Mucosa of rectum (tissue), 2 donors: ENCODE measurements around the gene SEC24C.
A peak's percentile ranks its signal among the peaks of the same experiment; 100 is the strongest.

ENCODE experiments used
- H3K27ac ChIP-seq, 2 donors: one replicate each; pipeline ENCODE4 v1.7.0; 2013; ENCODE audit warnings: inconsistent platforms in 2 of 2, low read depth in 2 of 2, low read length in 2 of 2
- H3K27me3 ChIP-seq, 2 donors: one replicate each; pipeline ENCODE4 v1.7.0; 2013; ENCODE audit warnings: low read length in 2 of 2; ENCODE audit not compliant: control insufficient read depth in 2 of 2, insufficient read depth in 2 of 2
- H3K36me3 ChIP-seq, 2 donors: one replicate each; pipeline ENCODE4 v1.7.0; 2013; ENCODE audit warnings: low read length in 2 of 2; ENCODE audit not compliant: control insufficient read depth in 2 of 2, insufficient read depth in 2 of 2
- H3K4me1 ChIP-seq, 2 donors: one replicate each; pipeline ENCODE4 v1.7.0; 2013; ENCODE audit warnings: low read length in 2 of 2, mild to moderate bottlenecking in 1 of 2; ENCODE audit not compliant: control insufficient read depth in 2 of 2, insufficient read depth in 2 of 2
- H3K4me3 ChIP-seq, 2 donors: one replicate each; pipeline ENCODE4 v1.7.0; 2013; ENCODE audit warnings: low read length in 2 of 2
- H3K9ac ChIP-seq, 2 donors: one replicate each; pipeline ENCODE4 v1.7.0; 2013; ENCODE audit warnings: low read length in 2 of 2, low read depth in 1 of 2, mild to moderate bottlenecking in 1 of 2
- H3K9me3 ChIP-seq, 2 donors: one replicate each; pipeline ENCODE4 v1.7.0; 2013; ENCODE audit warnings: low read length in 2 of 2; ENCODE audit not compliant: control insufficient read depth in 2 of 2
- donor health status: healthy.
- donor health status: Normal muscosa, but diverticular disease.

The SEC24C gene

DNA sequence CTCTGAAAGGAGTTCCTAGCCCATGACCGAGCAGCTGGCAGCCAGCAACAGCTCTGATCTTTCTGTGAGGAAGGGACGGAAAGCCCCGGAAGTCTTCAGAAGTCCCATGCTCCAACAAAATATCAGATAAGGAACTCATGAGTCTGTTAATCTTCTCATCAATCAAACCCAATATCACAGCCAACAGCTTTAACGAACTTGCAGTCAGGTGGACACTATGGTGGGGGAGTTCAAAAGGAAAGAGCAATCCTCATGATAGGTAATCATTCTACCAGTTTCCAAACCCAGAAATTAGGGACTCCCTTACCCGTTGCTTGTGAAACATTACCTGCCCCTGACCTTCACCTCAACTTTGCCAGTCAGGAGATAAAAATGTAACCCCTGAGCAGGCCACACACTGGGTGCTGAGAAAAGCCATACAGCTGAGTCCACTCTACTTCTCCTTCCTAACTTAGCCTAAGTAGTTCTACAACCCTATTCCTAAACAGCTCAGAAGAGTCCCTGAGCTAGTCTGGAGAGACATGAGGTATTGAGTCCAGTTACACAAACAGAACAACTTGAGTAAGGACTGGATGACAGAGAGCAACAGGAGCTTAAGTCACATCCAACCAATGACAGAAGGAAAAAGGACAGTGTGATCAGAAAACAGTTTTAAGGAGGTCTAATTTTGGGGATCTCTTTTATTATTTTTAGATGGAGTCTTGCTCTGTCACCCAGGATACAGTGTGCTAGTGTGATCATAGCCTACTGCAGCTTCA, 65.1 kb downstream of the SEC24C start:
- Histone ChIP-seq H3K27me3 (no peaks in the 10 kb centered on the region), H3K27ac (no peak overlapping the region), H3K9ac (no peak overlapping the region), H3K4me3 (no peak overlapping the region), H3K9me3 (no peaks in the 10 kb centered on the region), H3K4me1 (peaks cover 3 to 5% of the 10 kb centered on the region in 2 donors), H3K36me3 (peaks cover 43 to 44% of the 10 kb centered on the region in 2 donors)

DNA sequence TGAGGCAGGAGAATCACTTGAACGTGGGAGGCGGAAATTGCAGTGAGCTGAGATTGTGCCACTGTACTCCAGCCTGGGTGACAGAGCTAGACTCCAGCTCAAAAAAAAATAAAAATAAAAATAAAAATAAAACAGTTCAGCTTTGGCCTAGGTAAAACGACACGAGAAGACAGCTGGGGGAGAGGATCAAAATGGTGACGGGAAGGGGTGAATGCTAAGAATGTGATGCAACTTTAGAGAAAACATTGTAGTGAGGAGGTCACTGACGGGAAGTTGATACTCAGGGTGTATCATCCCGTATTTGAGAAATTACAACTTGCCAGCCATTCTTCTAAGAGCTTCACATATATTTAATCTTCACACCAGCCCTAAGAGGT, 66.2 kb downstream of the SEC24C start:
- Histone ChIP-seq H3K27me3 (no peaks in the 10 kb centered on the region), H3K4me1 (peaks cover 3 to 5% of the 10 kb centered on the region in 2 donors), H3K9me3 (no peaks in the 10 kb centered on the region), H3K36me3 (peaks cover 47 to 51% of the 10 kb centered on the region in 2 donors), H3K4me3 (peak overlapping the region; percentile 79 to 80), H3K9ac (peak overlapping the region; percentile 72 to 82), H3K27ac (peak overlapping the region in 1 of 2 donors; percentile 85)

DNA sequence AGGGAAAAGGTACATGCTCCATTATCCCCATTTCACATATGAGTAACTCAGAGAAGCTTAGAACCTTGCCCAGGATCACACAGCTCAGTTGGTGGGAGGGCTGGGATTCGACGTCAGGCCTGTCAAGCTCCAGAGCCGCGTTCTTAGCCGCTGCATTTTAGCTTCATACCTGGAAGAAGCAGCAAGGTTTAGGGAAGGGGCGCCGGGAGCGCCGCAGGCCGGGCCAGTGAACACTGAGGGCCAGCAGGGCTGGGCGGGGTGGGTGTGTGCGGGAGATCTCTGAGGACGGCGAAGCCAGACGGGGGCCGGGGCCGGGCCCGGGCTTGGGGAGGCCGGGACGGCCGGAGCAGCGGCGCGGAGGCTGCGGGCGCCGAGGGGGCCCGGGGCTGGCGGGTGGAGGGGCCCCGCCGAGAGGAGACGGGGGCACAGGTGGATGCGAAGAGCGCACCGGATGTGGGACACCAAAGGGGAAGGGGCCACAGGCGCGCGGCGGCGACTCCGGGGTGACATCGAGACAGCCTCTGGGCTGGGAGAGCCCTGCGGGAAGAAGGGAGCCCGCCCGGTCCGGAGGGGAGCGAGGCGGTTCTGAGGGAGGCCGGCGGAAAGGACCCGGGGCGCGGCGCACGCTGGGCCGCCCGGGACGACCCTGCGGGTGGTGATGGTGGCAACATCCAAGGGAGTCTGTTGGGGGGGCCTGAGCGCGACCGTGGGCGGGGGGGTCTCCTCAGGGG, 66.7 kb downstream of the SEC24C start:
- peak overlapping the region; percentile 76 to 85 for H3K27ac ChIP-seq
- H3K4me1 ChIP-seq, result peaks cover 3 to 5% of the 10 kb centered on the region in 2 donors
- peak overlapping the region; percentile 79 to 80 for H3K4me3 ChIP-seq
- peak overlapping the region; percentile 72 to 82 for H3K9ac ChIP-seq
- H3K36me3 ChIP-seq, result peaks cover 46% of the 10 kb centered on the region in 2 donors
- H3K27me3 ChIP-seq, result no peaks in the 10 kb centered on the region
- no peaks in the 10 kb centered on the region for H3K9me3 ChIP-seq

DNA sequence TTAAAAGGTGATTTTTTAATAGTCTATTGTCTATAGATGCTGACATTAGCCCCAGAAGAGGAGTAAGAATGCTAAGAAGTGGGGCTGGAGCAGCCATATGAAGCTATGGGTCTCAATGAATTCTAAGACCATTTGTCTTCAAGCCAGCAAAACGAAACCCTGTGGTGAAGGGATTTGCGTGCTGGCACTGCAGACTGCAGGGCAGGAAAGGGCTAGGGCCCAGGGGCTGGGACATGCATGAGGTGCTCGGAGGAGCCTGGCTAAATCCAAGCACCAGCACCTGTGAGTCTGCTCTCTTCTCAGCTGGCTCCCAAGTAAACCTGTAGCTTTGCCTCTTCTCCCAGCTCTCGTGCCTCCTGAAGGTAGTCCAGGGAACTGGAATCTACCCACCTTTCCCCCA, 68.5 kb downstream of the SEC24C start:
- Histone ChIP-seq H3K36me3 (peaks cover 37 to 42% of the 10 kb centered on the region in 2 donors), H3K9ac (no peak overlapping the region), H3K27me3 (no peaks in the 10 kb centered on the region), H3K9me3 (no peaks in the 10 kb centered on the region), H3K4me1 (peaks cover 3 to 5% of the 10 kb centered on the region in 2 donors), H3K4me3 (no peak overlapping the region), H3K27ac (no peak overlapping the region)

DNA sequence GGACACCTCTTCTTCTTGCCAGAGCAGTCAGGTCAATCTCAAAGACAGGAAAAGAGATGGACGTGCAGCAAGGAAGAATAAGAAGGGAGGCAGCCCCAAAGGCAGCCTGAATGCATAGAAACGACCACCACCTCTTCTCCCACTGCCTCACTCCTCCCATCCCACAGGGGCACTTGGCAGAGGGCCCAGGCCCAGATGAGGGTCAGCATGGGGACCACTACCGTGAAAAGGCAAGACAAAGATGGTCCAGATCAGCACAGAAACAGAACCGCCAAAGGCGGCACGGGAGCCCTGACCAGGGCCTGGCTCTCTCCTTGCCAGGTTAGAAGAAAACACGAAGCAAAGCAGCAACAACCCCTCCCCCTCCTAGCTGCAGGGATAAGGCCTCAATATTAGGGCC, 69.2 kb downstream of the SEC24C start:
- Histone ChIP-seq H3K36me3 (peaks cover 31 to 41% of the 10 kb centered on the region in 2 donors), H3K4me3 (no peak overlapping the region)

DNA sequence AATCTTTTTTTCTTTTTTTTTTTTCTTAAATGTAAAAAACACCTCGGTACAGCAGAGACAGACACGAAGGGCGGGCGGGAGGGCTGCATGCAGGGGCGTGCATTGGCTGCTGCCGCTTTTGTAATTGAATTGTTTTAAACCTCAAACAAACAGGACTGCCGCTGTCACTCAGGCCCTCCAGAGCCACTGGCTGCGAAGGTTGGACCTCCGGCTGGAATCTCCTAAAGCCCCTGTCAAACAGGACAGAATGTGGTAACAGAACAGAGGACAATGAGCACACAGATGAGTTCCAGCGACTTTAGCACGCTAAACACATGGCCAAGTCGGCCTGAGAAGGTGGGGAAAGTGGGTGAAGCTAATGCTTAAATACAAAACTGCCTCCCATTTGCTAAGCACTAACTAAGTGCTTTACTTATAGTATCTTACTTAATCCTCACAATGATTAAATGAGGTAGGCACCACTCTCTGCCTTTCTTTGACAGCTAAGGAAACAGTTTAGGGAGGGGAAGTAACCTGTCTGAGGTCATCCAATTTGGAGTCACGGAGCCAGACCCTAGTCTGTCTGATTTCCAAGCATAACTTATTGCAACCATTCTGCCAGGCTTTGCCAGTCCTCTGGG, 70.2 kb downstream of the SEC24C start:
- Histone ChIP-seq H3K9me3 (no peaks in the 10 kb centered on the region), H3K4me1 (peaks cover 5 to 6% of the 10 kb centered on the region in 2 donors), H3K36me3 (peaks cover 28 to 38% of the 10 kb centered on the region in 2 donors), H3K27ac (no peak overlapping the region), H3K9ac (no peak overlapping the region), H3K4me3 (no peak overlapping the region), H3K27me3 (no peaks in the 10 kb centered on the region)

More for the DNA sequence above, 69.2 kb downstream of the SEC24C start:
- H3K4me1 ChIP-seq, result peaks cover 3 to 5% of the 10 kb centered on the region in 2 donors
- no peaks in the 10 kb centered on the region for H3K27me3 ChIP-seq
- no peak overlapping the region for H3K27ac ChIP-seq
- no peak overlapping the region for H3K9ac ChIP-seq
- no peaks in the 10 kb centered on the region for H3K9me3 ChIP-seq

DNA sequence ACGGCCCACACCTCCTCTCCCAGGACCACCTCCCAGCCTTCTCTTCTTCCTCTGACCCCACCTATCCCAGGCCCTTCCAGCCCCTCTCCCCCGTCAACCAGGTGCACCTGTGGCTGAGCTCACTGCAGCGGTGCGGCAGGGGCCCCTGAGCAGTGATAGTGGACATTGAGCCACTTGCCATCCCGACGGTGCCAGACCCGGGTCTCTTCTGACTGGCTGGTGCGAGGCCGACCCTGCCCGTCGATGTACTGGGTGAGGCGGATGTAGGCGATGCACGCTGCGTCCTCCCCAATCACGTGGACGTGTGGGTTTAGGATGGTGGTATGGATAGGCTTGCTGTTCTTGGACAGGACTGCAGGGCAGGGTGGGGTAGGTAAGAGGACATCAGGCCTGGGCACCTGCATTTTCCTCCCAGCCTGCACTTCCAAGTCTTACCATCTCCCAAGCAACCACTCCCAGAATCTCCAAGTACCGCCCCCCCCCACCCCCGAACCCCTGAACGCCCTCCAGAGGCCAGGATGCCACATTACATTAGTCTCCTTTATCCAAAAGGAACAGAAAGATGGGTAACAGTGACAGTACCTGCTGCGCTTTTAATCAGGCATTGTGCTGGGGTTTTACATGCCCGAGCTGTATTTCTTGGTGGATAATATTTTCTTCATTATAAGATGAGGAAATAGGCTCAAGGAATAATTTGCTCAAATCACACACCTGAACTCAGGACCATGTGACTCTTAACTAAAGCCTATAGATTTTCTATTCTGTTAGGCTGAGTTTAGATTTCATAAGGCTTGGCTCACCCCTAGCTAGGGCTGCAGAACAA, 70.9 kb downstream of the SEC24C start:
- Histone ChIP-seq H3K27me3 (no peaks in the 10 kb centered on the region), H3K36me3 (peaks cover 28 to 38% of the 10 kb centered on the region in 2 donors), H3K9ac (no peak overlapping the region), H3K4me1 (peaks cover 10 to 13% of the 10 kb centered on the region in 2 donors), H3K4me3 (no peak overlapping the region), H3K27ac (no peak overlapping the region), H3K9me3 (no peaks in the 10 kb centered on the region)

DNA sequence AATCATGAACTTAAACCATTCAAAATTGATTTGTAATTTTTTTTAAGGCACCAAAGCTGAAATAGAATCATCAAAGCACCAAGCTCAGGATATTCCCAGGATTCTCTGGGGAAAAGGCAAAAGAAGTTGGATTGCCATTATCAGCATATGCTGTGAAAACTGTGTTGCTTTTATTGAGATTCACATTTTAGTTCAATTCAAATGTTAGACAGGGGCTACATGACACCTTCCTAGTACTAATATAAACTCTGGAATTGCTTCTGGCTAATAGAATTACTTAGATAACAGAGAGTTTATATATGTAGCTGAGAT, 71.5 kb downstream of the SEC24C start:
- peaks cover 28 to 38% of the 10 kb centered on the region in 2 donors for H3K36me3 ChIP-seq
- H3K9me3 ChIP-seq, result no peaks in the 10 kb centered on the region
- H3K27me3 ChIP-seq, result no peaks in the 10 kb centered on the region
- H3K4me3 ChIP-seq, result no peak overlapping the region
- H3K9ac ChIP-seq, result no peak overlapping the region
- no peak overlapping the region for H3K27ac ChIP-seq
- peaks cover 7 to 12% of the 10 kb centered on the region in 2 donors for H3K4me1 ChIP-seq

DNA sequence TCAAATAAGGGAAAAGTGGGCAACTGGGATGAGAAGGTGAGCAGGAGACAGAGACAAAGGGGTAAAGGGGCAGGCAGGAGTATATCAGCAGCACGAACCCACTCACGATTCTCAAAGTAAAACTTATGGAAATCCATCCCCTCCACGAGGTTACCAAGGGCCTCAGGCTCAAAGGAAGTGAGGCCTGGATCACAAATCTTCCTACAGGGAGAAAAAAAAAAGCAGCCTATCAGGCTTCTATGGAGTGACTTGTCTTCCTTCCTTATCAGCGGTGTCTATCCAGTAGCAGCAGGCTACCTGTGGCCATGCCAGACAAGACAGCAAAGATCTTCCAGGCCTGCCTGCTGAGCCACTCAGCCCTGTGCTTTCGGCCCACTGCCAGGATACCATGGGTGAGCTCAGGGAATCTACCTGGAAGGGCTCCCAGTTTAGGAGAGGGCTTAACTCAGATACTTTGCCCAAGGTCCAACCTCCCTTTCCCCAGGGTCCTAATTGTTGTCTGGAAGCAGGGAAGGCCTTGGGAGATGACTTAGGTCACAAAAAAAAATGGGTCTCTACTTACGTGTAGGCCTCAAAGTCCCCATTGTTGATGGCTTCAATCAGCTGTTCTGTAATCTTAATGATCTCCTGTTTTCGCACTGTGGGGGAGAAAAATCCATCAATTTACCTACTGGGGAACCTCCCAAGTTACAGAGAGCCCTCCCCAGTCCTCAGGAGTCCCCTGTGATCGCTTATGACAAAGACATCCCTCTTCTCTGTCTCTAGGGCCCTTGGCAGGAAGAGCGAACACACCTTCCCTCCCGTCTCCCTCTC, 73.0 kb downstream of the SEC24C start:
- Histone ChIP-seq H3K36me3 (peaks cover 28 to 38% of the 10 kb centered on the region in 2 donors), H3K9ac (no peak overlapping the region), H3K27ac (peak overlapping the region in 1 of 2 donors; percentile 9)

More for the DNA sequence above, 73.0 kb downstream of the SEC24C start:
- H3K4me3 ChIP-seq, result no peak overlapping the region
- H3K9me3 ChIP-seq, result no peaks in the 10 kb centered on the region
- H3K27me3 ChIP-seq, result no peaks in the 10 kb centered on the region
- peaks cover 6 to 12% of the 10 kb centered on the region in 2 donors for H3K4me1 ChIP-seq
